IPS-NIHi7 (cell line): ENCODE data around the gene TIMM21.

Experiments used
- DNase-seq: peaks from one replicate; pipeline ENCODE4 v3.0.0; 2012; ENCODE audit warnings: mixed read lengths; ENCODE audit errors: extremely low spot score

TIMM21 gene

GRCh38 chr18:74147491-74147778 lies 888 bp upstream of the TIMM21 start:
- no peak for DNase-seq

- no peak for DNase-seq
These were observed 284 bp downstream of the TIMM21 start for GRCh38 chr18:74148543-74149070.

DNA sequence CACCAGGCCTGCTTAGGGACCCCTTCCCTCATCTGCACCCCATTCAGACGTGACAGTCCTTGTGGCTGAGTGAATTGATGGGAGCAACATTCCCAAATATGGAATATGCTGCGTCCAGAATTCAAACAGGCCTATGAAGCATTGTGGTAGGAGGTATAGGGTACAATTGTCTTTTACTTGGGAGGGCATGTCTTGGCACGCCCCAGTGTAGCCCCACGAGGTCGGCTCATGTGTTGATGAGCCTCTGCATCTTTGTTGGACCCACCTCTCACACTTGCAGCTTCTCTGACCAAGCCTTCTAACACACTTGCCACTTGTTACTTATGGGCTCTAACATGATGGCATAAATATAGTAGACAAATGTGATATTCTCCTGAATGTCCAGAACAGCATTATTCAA lies 1.6 kb downstream of the TIMM21 start:
- no peak for DNase-seq

GRCh38 chr18:74152270-74152669 lies 3.9 kb downstream of the TIMM21 start:
- DNase-seq = no peak

DNA sequence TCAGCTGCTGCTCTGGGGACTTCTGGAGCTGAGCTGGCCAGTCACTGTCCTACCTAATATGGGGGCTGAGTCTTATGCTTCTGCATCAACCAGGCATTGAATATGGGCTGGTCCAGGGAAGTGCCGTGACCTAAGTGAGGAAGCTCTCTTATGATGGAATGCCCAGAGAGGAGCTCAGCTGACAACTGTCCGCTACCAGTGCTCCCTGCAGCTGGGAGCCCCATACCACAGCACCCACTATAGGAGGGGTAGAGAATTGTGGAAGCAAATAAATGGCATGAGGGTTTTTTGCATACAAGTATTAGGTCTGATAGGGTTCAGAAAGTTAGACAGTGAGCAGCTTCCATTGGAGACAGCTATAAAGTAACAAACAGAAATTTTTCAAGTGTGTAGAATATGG lies 4.5 kb downstream of the TIMM21 start:
- no peak for DNase-seq

GRCh38 chr18:74153377-74153776 lies 5.1 kb downstream of the TIMM21 start:
- DNase-seq = no peak

- DNase-seq = no peak
These were observed 5.5 kb downstream of the TIMM21 start for GRCh38 chr18:74153793-74154192.

- DNase-seq = no peak
These were observed 6.4 kb downstream of the TIMM21 start for GRCh38 chr18:74154716-74155115.

DNA sequence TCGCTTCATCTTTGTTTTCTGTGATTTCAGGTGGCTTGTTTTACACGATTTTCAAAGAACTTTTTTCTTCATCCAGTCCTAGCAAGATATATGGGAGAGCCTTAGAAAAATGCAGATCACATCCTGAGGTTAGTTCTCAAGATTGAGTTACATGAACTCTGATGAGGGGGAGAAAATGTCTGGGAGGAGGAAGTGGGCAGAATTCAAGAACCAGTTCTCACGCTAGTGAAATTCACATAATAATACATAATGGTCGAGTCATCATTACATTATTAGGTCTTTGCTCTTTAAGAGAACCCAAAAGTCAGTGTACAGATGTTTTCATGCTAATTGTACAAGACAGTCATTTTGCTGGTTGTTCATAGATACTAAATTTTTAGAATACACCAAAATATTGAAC lies 7.0 kb downstream of the TIMM21 start:
- no peak for DNase-seq

DNA sequence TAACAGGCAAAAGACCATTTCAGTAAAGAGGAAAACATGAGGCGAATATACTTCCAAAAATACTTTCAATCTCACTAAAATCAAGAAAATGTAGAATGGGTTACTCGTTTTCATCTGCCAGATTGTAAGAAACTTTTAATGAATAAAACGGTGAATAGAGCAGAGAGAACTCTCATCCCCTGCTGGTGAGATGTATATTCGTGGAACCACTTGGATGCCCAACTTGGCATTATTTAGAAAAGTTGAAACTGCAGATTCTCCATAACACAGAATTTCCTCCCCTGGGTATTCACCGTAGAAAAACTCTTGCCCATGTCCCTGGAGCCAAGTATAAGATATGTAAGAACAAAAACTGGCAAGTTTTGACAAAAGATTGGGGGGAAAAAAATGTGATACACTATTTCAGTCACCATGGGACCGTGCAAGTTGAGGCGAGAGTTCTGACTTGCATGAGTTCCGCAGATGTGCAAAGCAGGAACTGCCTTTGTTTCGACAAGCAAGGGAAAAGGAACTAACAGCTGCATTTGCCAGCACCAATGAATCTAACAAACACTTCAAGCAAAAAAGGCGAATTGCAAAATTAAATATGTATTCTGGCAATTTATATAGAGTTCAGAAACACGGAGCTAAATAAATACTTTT lies 14.8 kb downstream of the TIMM21 start:
- no peak for DNase-seq

GRCh38 chr18:74166386-74166785 lies 18.1 kb downstream of the TIMM21 start:
- DNase-seq = no peak

DNA sequence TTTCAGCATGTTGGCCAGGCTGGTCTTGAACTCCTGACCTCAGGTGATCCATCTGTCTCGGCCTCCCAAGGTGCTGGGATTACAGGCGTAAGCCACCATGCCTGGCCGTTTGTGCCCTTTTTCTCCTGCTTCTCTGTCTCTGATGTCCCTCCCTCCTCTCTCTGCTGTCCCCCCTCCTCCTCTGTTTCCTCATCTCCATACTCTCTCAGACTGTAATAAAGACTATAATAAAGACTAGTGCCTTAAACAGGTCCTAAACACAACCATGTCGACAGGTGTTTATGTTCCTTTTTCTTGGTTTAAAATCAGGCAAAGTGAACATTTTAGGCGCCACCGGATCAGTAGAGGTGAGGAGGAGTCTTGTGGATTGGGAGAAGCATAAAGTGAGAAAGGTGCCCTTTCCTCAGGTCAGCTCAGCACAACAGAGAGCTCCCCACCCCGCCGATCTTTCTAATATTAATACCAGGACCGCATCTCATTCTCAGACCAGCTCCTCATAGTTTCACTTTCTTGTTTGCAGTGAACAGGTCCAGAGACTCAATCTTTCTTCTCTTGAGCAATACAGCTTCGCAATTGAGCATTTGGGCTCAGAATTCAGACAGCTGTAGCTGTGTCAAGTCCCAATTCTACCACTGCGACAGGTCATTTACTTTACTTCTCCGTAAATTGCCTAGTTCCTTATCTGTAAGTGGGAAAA lies 23.7 kb downstream of the TIMM21 start:
- DNase-seq = no peak

- no peak for DNase-seq
These were observed 24.5 kb downstream of the TIMM21 start for GRCh38 chr18:74172697-74173433.

- DNase-seq = no peak
These were observed 25.1 kb downstream of the TIMM21 start for GRCh38 chr18:74173434-74173750.

GRCh38 chr18:74175658-74176057 lies 27.3 kb downstream of the TIMM21 start:
- DNase-seq = no peak

DNA sequence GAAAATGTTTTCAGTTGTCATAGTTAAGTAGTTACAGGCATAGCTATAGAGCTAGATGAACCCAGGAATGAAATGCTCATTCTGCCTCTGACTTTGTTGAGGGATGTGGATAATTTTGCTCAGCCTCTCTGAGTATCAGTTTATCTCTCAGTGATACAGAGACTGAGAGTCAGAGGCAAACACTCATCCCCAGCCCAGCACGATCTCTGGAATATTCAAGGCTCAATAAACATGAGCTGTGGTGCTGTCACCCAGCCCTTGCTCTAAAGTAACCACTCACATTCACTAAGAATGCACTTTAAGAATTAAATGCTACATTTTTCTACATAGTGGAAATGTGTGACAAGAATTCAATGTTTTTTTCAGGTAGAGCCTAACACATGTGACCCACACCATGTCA lies 30.6 kb downstream of the TIMM21 start:
- no peak for DNase-seq

DNA sequence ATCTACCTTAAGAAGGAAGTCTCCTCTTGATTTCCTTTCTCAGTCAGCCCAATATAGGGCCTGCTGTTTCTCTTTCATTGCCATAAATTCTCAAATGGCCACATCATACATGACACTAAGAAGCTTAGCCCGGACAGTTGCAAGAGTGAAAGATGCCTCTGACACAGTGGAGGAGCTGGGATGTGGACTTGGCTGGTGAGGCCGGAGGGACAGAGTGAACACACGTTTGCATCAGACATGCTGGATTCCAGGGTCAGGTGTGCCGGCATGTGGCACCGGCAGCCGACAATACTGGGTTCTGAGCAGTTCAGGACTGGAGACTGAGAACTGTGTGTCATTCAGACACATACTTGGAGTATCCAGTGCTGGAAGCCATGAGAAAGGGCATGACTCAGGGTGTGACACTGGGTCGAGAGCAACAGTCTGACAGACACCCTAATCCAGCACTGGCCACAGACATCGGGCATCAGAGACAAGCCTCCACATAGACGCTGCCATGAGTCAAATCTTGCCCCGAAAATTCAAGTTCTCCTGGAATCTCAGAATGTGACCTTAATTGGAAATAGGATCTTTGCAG lies 31.4 kb downstream of the TIMM21 start:
- DNase-seq = no peak

- DNase-seq = no peak
These were observed 34.0 kb downstream of the TIMM21 start for GRCh38 chr18:74182335-74182734.

DNA sequence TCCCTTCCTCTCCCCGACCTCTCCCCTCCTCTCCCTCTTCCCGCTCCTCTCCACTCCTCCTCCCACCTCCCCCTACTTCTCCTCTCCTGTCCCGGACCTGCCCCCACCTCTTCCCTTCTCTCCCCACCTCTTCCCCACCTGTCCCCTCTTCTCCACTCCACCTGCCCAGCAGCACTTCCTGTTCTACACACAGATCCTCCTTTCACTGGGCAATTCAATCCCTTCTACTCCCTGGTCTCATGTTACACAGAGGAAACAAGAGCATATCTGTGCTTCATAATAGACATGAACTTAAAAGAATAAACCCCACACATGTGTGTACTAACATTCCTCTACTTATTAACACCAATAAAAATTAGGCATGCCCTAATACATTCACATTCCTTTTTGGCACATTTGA lies 34.8 kb downstream of the TIMM21 start:
- DNase-seq = no peak

GRCh38 chr18:74184875-74185274 lies 36.6 kb downstream of the TIMM21 start:
- DNase-seq = no peak

GRCh38 chr18:74185860-74186259 lies 37.5 kb downstream of the TIMM21 start:
- DNase-seq = no peak

DNA sequence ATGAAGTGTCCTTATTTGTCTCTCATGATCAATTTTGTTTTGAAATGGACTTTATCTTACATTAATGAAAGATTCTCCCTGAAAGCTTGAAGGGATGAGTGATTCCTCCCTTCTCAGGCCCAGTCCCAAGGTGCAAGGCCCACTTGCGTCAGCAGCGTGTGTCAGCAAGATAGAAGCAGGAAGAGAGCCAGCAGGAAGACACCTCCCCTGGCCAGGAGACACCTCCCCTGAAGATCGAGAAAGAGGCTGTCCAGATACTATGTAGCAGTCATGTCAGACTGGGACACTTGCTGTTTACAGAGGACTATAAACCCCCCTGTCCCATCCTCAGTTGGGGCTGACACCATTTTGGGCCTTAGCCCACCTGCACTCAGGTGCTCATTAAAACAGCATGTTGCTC lies 38.3 kb downstream of the TIMM21 start:
- no peak for DNase-seq

- DNase-seq = no peak
These were observed 41.8 kb downstream of the TIMM21 start for GRCh38 chr18:74190086-74190485.
